ENCODE results near the gene MBD3. TPM values are rescaled to one million over a fixed set of nuclear protein-coding genes. Genes with fewer than 3 reads are reported as not detected.

Gene MBD3
- total RNA-seq, 2 experiments from 2014 or later = 68.9 to 87.5 TPM

GRCh38 chr19:1567116-1567847 is 25.4 kb downstream of the MBD3 start:
- H3K9me3 Mint-ChIP-seq (ENCODE audit: low read depth) = no peaks in the 10 kb centered on the region
- ATAC-seq (no peak), DNase-seq (peak; percentile 21)
- CTCF ChIA-PET = no interaction called here
- POLR2A ChIA-PET = no interaction called here
- peaks cover 7% of the 10 kb centered on the region for H3K27me3 Mint-ChIP-seq
- no peak overlapping the region for H3K4me3 Mint-ChIP-seq
- intact Hi-C loops (cut with DNase I, micrococcal nuclease) = no loop called here
- H3K36me3 Mint-ChIP-seq (ENCODE audit: low read depth) = no peaks in the 10 kb centered on the region
- no peaks in the 10 kb centered on the region for H3K4me1 Mint-ChIP-seq
- H3K27ac Mint-ChIP-seq = no peak overlapping the region

- intact Hi-C loops (cut with DNase I, micrococcal nuclease) = no loop called here
- DNase-seq = no peak
- ATAC-seq = no peak
- no peaks in the 10 kb centered on the region for H3K9me3 Mint-ChIP-seq (ENCODE audit: low read depth)
- no peak overlapping the region for H3K4me3 Mint-ChIP-seq
- ChIA-PET CTCF (no interaction called here), POLR2A (no interaction called here)
- H3K27ac Mint-ChIP-seq = no peak overlapping the region
- H3K27me3 Mint-ChIP-seq = peaks cover 7% of the 10 kb centered on the region
- H3K36me3 Mint-ChIP-seq (ENCODE audit: low read depth) = no peaks in the 10 kb centered on the region
- H3K4me1 Mint-ChIP-seq = no peaks in the 10 kb centered on the region
These were observed 26.1 kb downstream of the MBD3 start for GRCh38 chr19:1566392-1567115.

- Mint-ChIP-seq H3K4me1 (no peaks in the 10 kb centered on the region), H3K9me3 (ENCODE audit: low read depth) (no peaks in the 10 kb centered on the region), H3K27ac (no peak overlapping the region), H3K27me3 (no peaks in the 10 kb centered on the region), H3K36me3 (ENCODE audit: low read depth) (no peaks in the 10 kb centered on the region), H3K4me3 (no peak overlapping the region)
- DNase-seq (no peak), ATAC-seq (no peak)
- ChIA-PET CTCF (interaction anchor here (0.7 kb wide), 1 partner anchor 263 kb away, joined by 3 read pairs; no protein-coding TSS in a partner anchor), POLR2A (no interaction called here)
- intact Hi-C loops (cut with DNase I, micrococcal nuclease) = no loop called here
These were observed 29.4 kb downstream of the MBD3 start for GRCh38 chr19:1563251-1563650.

GRCh38 chr19:1561236-1561842 is 31.3 kb downstream of the MBD3 start:
- CTCF ChIA-PET = no interaction called here
- intact Hi-C loops (cut with DNase I, micrococcal nuclease) = no loop called here
- no peak for ATAC-seq
- Mint-ChIP-seq H3K9me3 (ENCODE audit: low read depth) (no peaks in the 10 kb centered on the region), H3K27ac (no peak overlapping the region), H3K36me3 (ENCODE audit: low read depth) (no peaks in the 10 kb centered on the region), H3K4me3 (no peak overlapping the region), H3K27me3 (no peaks in the 10 kb centered on the region), H3K4me1 (no peaks in the 10 kb centered on the region)
- DNase-seq = no peak
- POLR2A ChIA-PET = no interaction called here

GRCh38 chr19:1560286-1560882 is 32.3 kb downstream of the MBD3 start:
- Mint-ChIP-seq H3K4me3 (no peak overlapping the region), H3K27me3 (no peaks in the 10 kb centered on the region), H3K36me3 (ENCODE audit: low read depth) (no peaks in the 10 kb centered on the region), H3K27ac (no peak overlapping the region), H3K4me1 (no peaks in the 10 kb centered on the region), H3K9me3 (ENCODE audit: low read depth) (no peaks in the 10 kb centered on the region)
- intact Hi-C loops (cut with DNase I, micrococcal nuclease) = no loop called here
- CTCF ChIA-PET = no interaction called here
- ATAC-seq (no peak), DNase-seq (no peak)
- POLR2A ChIA-PET = no interaction called here

GRCh38 chr19:1558552-1558951 is 34.1 kb downstream of the MBD3 start:
- Mint-ChIP-seq H3K27me3 (no peaks in the 10 kb centered on the region), H3K36me3 (ENCODE audit: low read depth) (no peaks in the 10 kb centered on the region), H3K27ac (no peak overlapping the region), H3K4me3 (no peak overlapping the region), H3K4me1 (no peaks in the 10 kb centered on the region), H3K9me3 (ENCODE audit: low read depth) (no peaks in the 10 kb centered on the region)
- intact Hi-C loops (cut with DNase I, micrococcal nuclease) = no loop called here
- no peak for DNase-seq
- ChIA-PET CTCF (no interaction called here), POLR2A (interaction anchor here (0.6 kb wide), 1 partner anchor 307 kb away, joined by 3 read pairs; no protein-coding TSS in a partner anchor)
- no peak for ATAC-seq

GRCh38 chr19:1556390-1557070 is 36.1 kb downstream of the MBD3 start:
- DNase-seq (no peak), ATAC-seq (no peak)
- Mint-ChIP-seq H3K27me3 (no peaks in the 10 kb centered on the region), H3K4me3 (no peak overlapping the region), H3K4me1 (no peaks in the 10 kb centered on the region), H3K27ac (no peak overlapping the region), H3K9me3 (ENCODE audit: low read depth) (no peaks in the 10 kb centered on the region), H3K36me3 (ENCODE audit: low read depth) (no peaks in the 10 kb centered on the region)
- POLR2A ChIA-PET = no interaction called here
- intact Hi-C loops (cut with DNase I, micrococcal nuclease) = no loop called here
- CTCF ChIA-PET = no interaction called here

- no peak for ATAC-seq
- H3K4me1 Mint-ChIP-seq = no peaks in the 10 kb centered on the region
- ChIA-PET POLR2A (no interaction called here), CTCF (no interaction called here)
- H3K36me3 Mint-ChIP-seq (ENCODE audit: low read depth) = no peaks in the 10 kb centered on the region
- no peak overlapping the region for H3K27ac Mint-ChIP-seq
- no peak for DNase-seq
- H3K4me3 Mint-ChIP-seq = no peak overlapping the region
- intact Hi-C loops (cut with DNase I, micrococcal nuclease) = no loop called here
- peaks cover 2% of the 10 kb centered on the region for H3K27me3 Mint-ChIP-seq
- H3K9me3 Mint-ChIP-seq (ENCODE audit: low read depth) = no peaks in the 10 kb centered on the region
These were observed 36.9 kb downstream of the MBD3 start for GRCh38 chr19:1555487-1556389.

- intact Hi-C loops (cut with DNase I, micrococcal nuclease) = no loop called here
- peaks cover 2% of the 10 kb centered on the region for H3K27me3 Mint-ChIP-seq
- no peak for DNase-seq
- H3K9me3 Mint-ChIP-seq (ENCODE audit: low read depth) = no peaks in the 10 kb centered on the region
- POLR2A ChIA-PET = no interaction called here
- CTCF ChIA-PET = no interaction called here
- no peak overlapping the region for H3K27ac Mint-ChIP-seq
- no peaks in the 10 kb centered on the region for H3K4me1 Mint-ChIP-seq
- H3K4me3 Mint-ChIP-seq = no peak overlapping the region
- no peak for ATAC-seq
- H3K36me3 Mint-ChIP-seq (ENCODE audit: low read depth) = no peaks in the 10 kb centered on the region
These were observed 37.7 kb downstream of the MBD3 start for GRCh38 chr19:1554968-1555367.

GRCh38 chr19:1553415-1553814 is 39.2 kb downstream of the MBD3 start:
- CTCF ChIA-PET = no interaction called here
- no peak for DNase-seq
- POLR2A ChIA-PET = no interaction called here
- ATAC-seq = no peak
- Mint-ChIP-seq H3K9me3 (ENCODE audit: low read depth) (no peaks in the 10 kb centered on the region), H3K4me1 (no peaks in the 10 kb centered on the region), H3K4me3 (no peak overlapping the region), H3K27ac (no peak overlapping the region), H3K27me3 (peaks cover 2% of the 10 kb centered on the region), H3K36me3 (ENCODE audit: low read depth) (no peaks in the 10 kb centered on the region)
- intact Hi-C loops (cut with DNase I, micrococcal nuclease) = no loop called here

Data from activated CD4-positive, alpha-beta T cell treated with anti-CD3 and anti-CD28 coated beads for 36 hours (primary cell).